ENCODE measurements around the gene CNNM2. TPM values are rescaled to one million over a fixed set of nuclear protein-coding genes. Genes with fewer than 3 reads are reported as not detected.

Gene CNNM2
- total RNA-seq: 4.0 and 9.0 TPM in 2 replicates

DNA sequence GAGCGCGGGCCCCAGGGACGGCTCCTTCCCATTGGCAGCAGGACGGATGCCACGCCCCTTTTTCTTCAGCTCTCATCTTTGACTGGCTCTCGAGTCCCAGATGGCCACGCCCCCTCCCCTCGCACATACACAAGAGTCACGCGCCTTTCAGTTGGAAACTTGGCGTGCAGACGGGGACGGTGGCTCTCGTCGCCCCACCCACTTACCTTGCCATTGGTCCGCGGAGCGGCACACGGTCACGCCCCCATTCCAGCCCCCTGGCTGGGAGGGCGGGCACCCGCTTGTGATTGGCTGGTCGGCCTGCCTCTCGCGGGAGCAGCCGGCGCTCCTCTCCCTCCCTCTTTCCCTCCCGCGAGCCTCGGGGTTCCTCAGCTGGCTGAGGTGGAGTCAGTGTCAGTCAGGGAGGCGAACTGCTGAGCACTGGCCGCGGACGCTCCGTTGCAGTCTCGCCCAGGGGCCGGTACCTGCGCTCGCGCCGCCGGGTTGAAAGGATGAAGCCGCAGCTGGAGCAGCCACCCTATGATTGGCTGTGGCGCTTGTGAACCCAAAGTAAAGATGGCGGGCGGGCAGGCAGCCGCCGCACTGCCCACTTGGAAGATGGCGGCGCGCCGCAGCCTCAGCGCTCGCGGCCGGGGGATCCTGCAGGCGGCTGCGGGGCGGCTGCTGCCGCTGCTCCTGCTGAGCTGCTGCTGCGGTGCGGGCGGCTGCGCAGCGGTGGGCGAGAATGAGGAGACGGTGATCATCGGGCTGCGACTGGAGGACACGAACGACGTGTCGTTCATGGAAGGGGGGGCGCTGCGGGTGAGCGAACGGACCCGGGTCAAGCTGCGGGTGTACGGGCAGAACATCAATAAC is at the start of gene CNNM2:
Gene CNNM2, plus strand, starts transcription at position 333 of the 855 bp plus-strand sequence. Its CDS starts 187 bp downstream, at position 520.

GRCh38 chr10:102869258-102870198 is 48.6 kb upstream of the CNNM2 start, which contains the start of gene AS3MT:
Gene AS3MT (plus strand): TSS chr10:102869470. CDS start chr10:102869593, 123 bp downstream.

Other genes with a start within 250 kb of the CNNM2 start
- gene ARL3, start 203.9 kb upstream of the CNNM2 start, total RNA-seq: 6.2 and 11.5 TPM in 2 replicates
- gene SFXN2, start 203.7 kb upstream of the CNNM2 start, total RNA-seq: 5.6 and 7.5 TPM in 2 replicates
- 61.9 and 65.1 TPM in 2 replicates for gene WBP1L, start 174.3 kb upstream of the CNNM2 start, total RNA-seq
- gene CYP17A1, start 80.9 kb upstream of the CNNM2 start, total RNA-seq: not detected in 2 replicates
- 12.5 and 17.2 TPM in 2 replicates for gene BORCS7, start 64.0 kb upstream of the CNNM2 start, total RNA-seq
- 7.3 and 7.5 TPM in 2 replicates for gene AS3MT, start 48.8 kb upstream of the CNNM2 start, total RNA-seq